IPS DF 6.9 (cell line): Measurements from ENCODE around the gene CDH4.

Experiments
- DNase-seq: peaks from one replicate; pipeline ENCODE4 v3.0.0-alpha.2; 2013; ENCODE audit warnings: low read depth, low spot score
- H3K27ac ChIP-seq: one replicate; pipeline ENCODE4 v1.5.1; 2013; ENCODE audit warnings: low read length, control low read depth
- H3K27me3 ChIP-seq: 2 replicates; pipeline ENCODE4 v1.6.1; 2013; ENCODE audit warnings: mild to moderate bottlenecking, low read length; ENCODE audit not compliant: control insufficient read depth, insufficient read depth
- H3K36me3 ChIP-seq: 2 replicates; pipeline ENCODE4 v1.6.1; 2013; ENCODE audit warnings: low read length; ENCODE audit not compliant: control insufficient read depth, insufficient read depth
- H3K4me1 ChIP-seq: 2 replicates; pipeline ENCODE4 v1.6.1; 2013; ENCODE audit warnings: low read length; ENCODE audit not compliant: control insufficient read depth, insufficient read depth
- H3K4me3 ChIP-seq: 2 replicates; pipeline ENCODE4 v1.5.1; 2013; ENCODE audit warnings: mild to moderate bottlenecking, low read length
- H3K9me3 ChIP-seq: 2 replicates; pipeline ENCODE4 v1.6.1; 2013; ENCODE audit warnings: low read length, inconsistent platforms; ENCODE audit not compliant: control insufficient read depth, insufficient read depth
- WGBS: extraction: QIAGEN DNeasy Blood & Tissue Kit; methylation state at CpG from one replicate; pipeline ENCODE4 v1.1.7; 2013; ENCODE audit warnings: mixed read lengths, missing lambda C conversion rate; ENCODE audit not compliant: insufficient read length, insufficient coverage; 5-methylcytosine and 5-hydroxymethylcytosine counted together

CDH4 gene

DNA sequence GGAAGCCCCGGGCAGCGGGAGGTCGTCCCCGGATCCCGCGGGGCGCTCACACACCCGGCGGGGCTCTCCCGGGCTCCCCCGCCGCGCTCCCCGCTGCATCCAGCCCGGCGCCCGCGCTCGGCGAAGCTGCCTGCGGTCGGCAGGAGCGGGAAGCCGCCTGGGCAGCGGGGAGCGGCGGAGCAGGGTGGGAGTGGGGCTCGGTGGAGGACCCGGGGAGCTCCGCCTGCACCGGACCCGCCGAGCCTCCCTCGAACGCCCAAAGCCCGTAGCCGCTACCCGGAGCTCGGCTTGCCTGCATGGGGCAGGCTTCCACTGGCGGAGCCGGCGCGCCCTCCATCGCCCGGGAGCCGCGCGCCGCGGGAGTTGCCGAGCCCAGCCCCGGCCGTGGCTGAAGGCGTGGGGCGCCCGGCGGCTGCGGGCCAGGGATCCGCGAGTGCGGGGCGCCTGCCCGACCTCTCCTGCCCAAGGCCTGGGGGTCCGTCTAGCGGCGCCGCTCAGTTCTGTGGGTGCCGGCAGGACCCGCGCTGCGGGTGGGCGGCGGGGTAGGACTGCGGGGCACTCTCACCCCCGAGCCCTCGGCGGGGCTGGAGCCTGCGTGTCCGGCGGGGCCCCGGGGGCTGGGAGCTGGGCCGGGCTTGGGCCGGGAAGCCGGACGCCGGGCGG lies 671 bp downstream of the CDH4 start:
- Histone ChIP-seq H3K4me3 (peak overlapping the region; percentile 43; the same call in 1 of the 2 replicates), H3K27me3 (peaks cover 33% of the 10 kb centered on the region), H3K4me1 (peaks cover 3% of the 10 kb centered on the region; the same call in 1 of the 2 replicates), H3K9me3 (no peaks in the 10 kb centered on the region), H3K27ac (no peak overlapping the region), H3K36me3 (no peaks in the 10 kb centered on the region)
- DNase-seq, result no peak
- no CpG with 5 or more reads among the region's 87 CpGs for WGBS

DNA sequence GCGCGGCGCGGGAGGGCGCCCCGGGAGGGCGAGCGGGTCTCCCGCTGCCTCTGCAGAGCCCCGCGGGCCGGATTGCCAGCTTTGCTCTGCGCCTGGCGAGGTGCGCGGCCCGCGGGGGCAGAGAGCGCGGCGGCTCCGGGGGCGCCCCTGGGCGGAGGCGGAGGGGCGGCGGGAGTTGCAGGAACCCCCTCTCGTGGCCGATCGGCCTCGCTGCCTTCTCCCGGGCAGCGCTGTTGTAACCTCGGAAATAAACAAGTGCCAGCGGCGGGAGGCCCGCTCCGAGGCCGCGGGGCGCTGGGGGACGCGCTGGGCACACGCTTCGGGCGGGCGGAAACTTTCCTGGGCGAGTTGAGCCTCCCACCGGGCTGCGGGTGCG lies 1.2 kb downstream of the CDH4 start:
- H3K4me3 ChIP-seq, result peak overlapping the region; percentile 43; the same call in 1 of the 2 replicates
- H3K9me3 ChIP-seq, result no peaks in the 10 kb centered on the region
- DNase-seq, result no peak
- H3K27me3 ChIP-seq, result peaks cover 33% of the 10 kb centered on the region
- H3K4me1 ChIP-seq, result peaks cover 3% of the 10 kb centered on the region; the same call in 1 of the 2 replicates
- no peaks in the 10 kb centered on the region for H3K36me3 ChIP-seq
- no peak overlapping the region for H3K27ac ChIP-seq
- WGBS, result no CpG with 5 or more reads among the region's 51 CpGs

- DNase-seq, result no peak
- peak overlapping the region; percentile 43; the same call in 1 of the 2 replicates for H3K4me3 ChIP-seq
- peaks cover 33% of the 10 kb centered on the region for H3K27me3 ChIP-seq
- peaks cover 3% of the 10 kb centered on the region; the same call in 1 of the 2 replicates for H3K4me1 ChIP-seq
- no peak overlapping the region for H3K27ac ChIP-seq
- no peaks in the 10 kb centered on the region for H3K9me3 ChIP-seq
- no CpG with 5 or more reads among the region's 62 CpGs for WGBS
- H3K36me3 ChIP-seq, result no peaks in the 10 kb centered on the region
Measured at GRCh38 chr20:61253640-61254511, 1.8 kb downstream of the CDH4 start.

DNA sequence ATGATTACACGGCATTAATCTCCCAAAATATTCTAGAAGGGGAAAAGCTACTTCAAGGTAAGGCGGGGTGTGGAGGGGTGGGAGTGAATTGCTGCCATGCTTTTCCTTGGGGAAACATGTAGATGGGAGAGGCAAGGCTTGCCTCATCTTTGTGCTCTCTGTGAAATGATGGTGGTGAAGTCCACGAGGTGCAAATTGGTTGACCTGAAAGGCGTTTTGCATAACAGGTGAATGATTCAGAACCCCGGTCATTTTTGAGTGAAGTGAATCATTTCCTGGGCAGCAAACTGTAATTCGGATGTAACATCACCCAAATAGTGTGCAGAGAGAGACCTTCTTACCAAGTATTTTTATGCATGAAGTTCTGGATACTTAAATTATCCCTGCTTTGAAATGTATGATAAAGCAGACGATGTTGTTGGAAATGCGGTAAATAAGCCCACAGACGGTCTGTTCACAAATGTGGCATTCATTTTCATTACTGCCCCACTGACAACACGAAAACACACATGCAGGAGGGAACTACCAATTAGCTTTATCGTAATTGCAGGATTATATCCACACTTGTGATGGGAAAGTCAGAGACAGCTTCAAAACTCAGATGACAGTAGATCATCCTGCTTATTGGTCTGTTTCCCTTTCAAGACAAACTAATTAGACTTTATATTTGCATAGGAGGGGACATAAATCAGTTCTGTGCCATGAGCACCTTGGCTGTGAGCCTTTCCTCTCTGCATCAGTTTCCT lies 3.0 kb downstream of the CDH4 start:
- Histone ChIP-seq H3K4me1 (peaks cover 3% of the 10 kb centered on the region; the same call in 1 of the 2 replicates), H3K4me3 (no peak overlapping the region), H3K9me3 (no peaks in the 10 kb centered on the region), H3K27ac (no peak overlapping the region), H3K36me3 (no peaks in the 10 kb centered on the region), H3K27me3 (peaks cover 30% of the 10 kb centered on the region)
- WGBS, result no CpG with 5 or more reads among the region's 11 CpGs
- DNase-seq, result no peak

DNA sequence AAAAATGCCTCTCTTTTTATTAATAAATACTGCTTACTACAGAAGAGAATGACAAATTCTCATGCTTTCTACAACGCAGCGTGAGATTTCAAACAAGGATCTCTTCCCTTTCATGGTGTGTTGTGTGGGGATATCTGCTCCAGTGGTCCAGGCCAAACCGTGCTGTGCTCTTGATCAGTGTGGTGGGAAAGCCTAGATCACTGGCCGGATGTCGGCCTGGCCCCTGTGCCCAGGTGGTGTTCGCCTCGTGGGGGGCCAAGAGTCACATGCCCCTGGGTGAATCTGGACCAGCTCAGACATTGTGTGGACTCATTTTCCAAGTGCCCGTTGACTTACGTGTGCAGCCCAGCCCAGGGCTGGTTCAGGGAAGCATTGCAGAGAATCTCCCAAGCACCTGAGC lies 4.3 kb downstream of the CDH4 start:
- Histone ChIP-seq H3K4me3 (no peak overlapping the region), H3K4me1 (peaks cover 3% of the 10 kb centered on the region; the same call in 1 of the 2 replicates), H3K27ac (no peak overlapping the region), H3K9me3 (no peaks in the 10 kb centered on the region), H3K36me3 (no peaks in the 10 kb centered on the region), H3K27me3 (peaks cover 18% of the 10 kb centered on the region)
- WGBS, result no CpG with 5 or more reads among the region's 9 CpGs
- no peak for DNase-seq

DNA sequence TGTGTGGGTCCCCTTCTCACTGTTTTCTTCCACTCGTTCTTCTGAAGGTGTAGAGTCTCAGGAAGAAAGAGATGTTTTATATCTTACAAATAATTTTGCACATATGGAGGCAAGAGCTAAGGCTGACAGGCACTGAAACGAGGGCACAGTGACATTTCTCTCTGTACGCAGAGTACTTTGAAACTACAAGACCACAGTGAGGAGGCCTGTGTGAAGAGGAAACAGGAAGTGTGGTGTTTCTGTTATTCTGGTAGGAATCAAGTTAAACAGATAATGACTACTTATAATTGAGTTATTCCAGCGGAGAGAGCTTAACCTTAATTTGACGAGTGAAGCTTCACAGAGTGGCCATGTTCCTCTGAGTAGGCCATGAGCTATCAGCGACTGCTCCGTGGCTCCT lies 4.8 kb downstream of the CDH4 start:
- H3K36me3 ChIP-seq, result no peaks in the 10 kb centered on the region
- peaks cover 13% of the 10 kb centered on the region for H3K27me3 ChIP-seq
- H3K9me3 ChIP-seq, result no peaks in the 10 kb centered on the region
- no peak for DNase-seq
- H3K4me1 ChIP-seq, result peaks cover 3% of the 10 kb centered on the region; the same call in 1 of the 2 replicates
- no CpG with 5 or more reads among the region's 7 CpGs for WGBS
- no peak overlapping the region for H3K4me3 ChIP-seq
- H3K27ac ChIP-seq, result no peak overlapping the region

- no peaks in the 10 kb centered on the region for H3K9me3 ChIP-seq
- H3K4me3 ChIP-seq, result no peak overlapping the region
- no peak overlapping the region for H3K27ac ChIP-seq
- no peaks in the 10 kb centered on the region for H3K36me3 ChIP-seq
- peaks cover 3% of the 10 kb centered on the region; the same call in 1 of the 2 replicates for H3K4me1 ChIP-seq
- DNase-seq, result no peak
- WGBS, result no CpG with 5 or more reads among the region's 20 CpGs
- H3K27me3 ChIP-seq, result peaks cover 13% of the 10 kb centered on the region
Measured at GRCh38 chr20:61257611-61258010, 5.5 kb downstream of the CDH4 start.

DNA sequence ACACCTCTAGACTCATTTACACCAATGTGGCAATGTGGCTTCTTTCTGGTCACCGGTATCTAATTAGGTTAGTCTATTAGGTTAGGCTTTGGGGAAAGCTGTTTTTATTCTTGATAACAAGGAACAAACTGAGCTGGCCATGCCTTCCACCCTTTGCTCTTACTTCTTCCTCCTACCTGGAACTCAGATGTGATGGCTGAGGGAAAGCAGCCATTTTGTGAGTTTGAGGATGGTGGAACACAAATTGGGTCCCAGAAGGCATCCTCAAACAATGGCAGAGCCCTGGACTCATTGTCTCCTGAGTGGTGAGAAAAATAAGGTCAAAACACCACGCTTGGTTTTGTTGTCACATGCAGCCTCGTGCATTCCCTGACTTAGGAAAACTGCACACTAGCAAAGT lies 7.7 kb downstream of the CDH4 start:
- no CpG with 5 or more reads among the region's 3 CpGs for WGBS
- no peak for DNase-seq
- Histone ChIP-seq H3K9me3 (no peaks in the 10 kb centered on the region), H3K27me3 (peaks cover 2% of the 10 kb centered on the region; the same call in 1 of the 2 replicates), H3K4me3 (no peak overlapping the region), H3K27ac (no peak overlapping the region), H3K4me1 (no peaks in the 10 kb centered on the region), H3K36me3 (no peaks in the 10 kb centered on the region)

GRCh38 chr20:61260905-61261304 lies 8.8 kb downstream of the CDH4 start:
- Histone ChIP-seq H3K27ac (no peak overlapping the region), H3K9me3 (no peaks in the 10 kb centered on the region), H3K4me3 (no peak overlapping the region), H3K36me3 (no peaks in the 10 kb centered on the region), H3K27me3 (no peaks in the 10 kb centered on the region; the same call in 1 of the 2 replicates), H3K4me1 (no peaks in the 10 kb centered on the region)
- DNase-seq, result no peak
- no CpG with 5 or more reads among the region's 7 CpGs for WGBS

DNA sequence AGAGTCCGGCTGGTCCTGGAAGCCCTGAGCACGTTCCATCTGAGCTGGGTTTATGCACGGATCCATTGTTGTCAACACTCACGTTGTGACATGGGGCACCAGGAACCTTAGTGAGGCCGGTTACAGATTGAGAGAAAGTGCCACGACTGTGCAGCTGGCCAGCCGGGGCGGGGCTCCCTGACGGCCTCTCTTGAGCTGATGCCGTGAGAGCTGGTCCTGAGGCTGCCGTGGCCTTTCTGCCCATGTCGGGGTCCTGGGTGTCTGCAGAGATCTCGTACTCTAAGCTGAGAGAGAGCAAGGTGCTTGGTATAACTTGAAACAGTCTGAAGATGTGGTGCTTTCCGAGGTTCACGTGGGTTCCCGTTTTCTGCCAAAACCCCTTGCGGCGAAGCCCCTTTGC lies 10.0 kb downstream of the CDH4 start:
- Histone ChIP-seq H3K4me1 (no peaks in the 10 kb centered on the region), H3K4me3 (no peak overlapping the region), H3K27ac (no peak overlapping the region), H3K9me3 (no peaks in the 10 kb centered on the region), H3K27me3 (no peaks in the 10 kb centered on the region; the same call in 1 of the 2 replicates), H3K36me3 (no peaks in the 10 kb centered on the region)
- WGBS, result no CpG with 5 or more reads among the region's 18 CpGs
- DNase-seq, result no peak
